ENCODE data around the gene LAMB4. TPM values are rescaled to one million over a fixed set of nuclear protein-coding genes. Genes with fewer than 3 reads are reported as not detected.

LAMB4 gene
- total RNA-seq, 4 donors from 2014 or later = 0.15 to 8.1 (median 1.7) TPM

GRCh38 chr7:108143658-108144420, 13.7 kb upstream of the LAMB4 start:
- Histone ChIP-seq H3K4me3 (replicated peaks in 1 of 3) (no peak overlapping the region), H3K9me3 (no peaks in the 10 kb centered on the region), H3K36me3 (no peaks in the 10 kb centered on the region), H3K27ac (no peak overlapping the region), H3K4me1 (no peaks in the 10 kb centered on the region), H3K27me3 (no peaks in the 10 kb centered on the region)
- intact Hi-C loops (cut with DNase I) = loop anchor here (10.0 kb wide), 2 partner anchors 159 to 269 kb away; no protein-coding TSS in a partner anchor
- DNase-seq = no peak
- 92 to 93% methylated on average over 6 of the region's 6 CpGs for WGBS, 2 donors
- TF ChIP-seq CTCF (IDR thresholded peaks at IDR 0.05) (no peak), POLR2A (IDR thresholded peaks at IDR 0.05) (no peak)

- H3K9me3 ChIP-seq = no peaks in the 10 kb centered on the region
- WGBS, 2 donors = 85 to 86% methylated on average over 6 of the region's 6 CpGs
- no peak overlapping the region for H3K27ac ChIP-seq
- no peaks in the 10 kb centered on the region for H3K36me3 ChIP-seq
- no peaks in the 10 kb centered on the region for H3K27me3 ChIP-seq
- TF ChIP-seq POLR2A (IDR thresholded peaks at IDR 0.05) = no peak
- TF ChIP-seq CTCF (IDR thresholded peaks at IDR 0.05) = no peak
- intact Hi-C loops (cut with DNase I) = loop anchor here (10.0 kb wide), 2 partner anchors 158 to 268 kb away; no protein-coding TSS in a partner anchor
- H3K4me3 ChIP-seq (replicated peaks in 1 of 3) = no peak overlapping the region
- H3K4me1 ChIP-seq = no peaks in the 10 kb centered on the region
- DNase-seq = no peak
Measured at GRCh38 chr7:108142675-108143259, 12.6 kb upstream of the LAMB4 start.

- Histone ChIP-seq H3K4me1 (no peaks in the 10 kb centered on the region), H3K27me3 (no peaks in the 10 kb centered on the region), H3K9me3 (no peaks in the 10 kb centered on the region), H3K4me3 (replicated peaks in 1 of 3) (no peak overlapping the region), H3K27ac (no peak overlapping the region), H3K36me3 (no peaks in the 10 kb centered on the region)
- TF ChIP-seq POLR2A (IDR thresholded peaks at IDR 0.05) (no peak), CTCF (IDR thresholded peaks at IDR 0.05) (no peak)
- no peak for DNase-seq
- intact Hi-C loops (cut with DNase I) = loop anchor here (10.0 kb wide), 2 partner anchors 157 to 267 kb away; no protein-coding TSS in a partner anchor
- WGBS, 2 donors = 94 to 97% methylated on average over 4 of the region's 4 CpGs
Measured at GRCh38 chr7:108142180-108142579, 12.0 kb upstream of the LAMB4 start.

- no peaks in the 10 kb centered on the region for H3K4me1 ChIP-seq
- DNase-seq = no peak
- H3K9me3 ChIP-seq = no peaks in the 10 kb centered on the region
- no peaks in the 10 kb centered on the region for H3K36me3 ChIP-seq
- no peak for TF ChIP-seq CTCF (IDR thresholded peaks at IDR 0.05)
- TF ChIP-seq POLR2A (IDR thresholded peaks at IDR 0.05) = no peak
- H3K27me3 ChIP-seq = no peaks in the 10 kb centered on the region
- H3K27ac ChIP-seq = no peak overlapping the region
- intact Hi-C loops (cut with DNase I) = loop anchor here (10.0 kb wide), 2 partner anchors 156 to 266 kb away; no protein-coding TSS in a partner anchor
- no peak overlapping the region for H3K4me3 ChIP-seq (replicated peaks in 1 of 3)
Measured at GRCh38 chr7:108140671-108141070, 10.5 kb upstream of the LAMB4 start.

GRCh38 chr7:108138911-108139310, 8.8 kb upstream of the LAMB4 start:
- no peaks in the 10 kb centered on the region for H3K9me3 ChIP-seq
- H3K36me3 ChIP-seq = no peaks in the 10 kb centered on the region
- DNase-seq = peak in 1 of 2 donors; percentile 17
- H3K27me3 ChIP-seq = no peaks in the 10 kb centered on the region
- H3K4me1 ChIP-seq = no peaks in the 10 kb centered on the region
- intact Hi-C loops (cut with DNase I) = no loop called here
- no peak overlapping the region for H3K4me3 ChIP-seq (replicated peaks in 1 of 3)
- no peak overlapping the region for H3K27ac ChIP-seq
- TF ChIP-seq CTCF (IDR thresholded peaks at IDR 0.05) (no peak), POLR2A (IDR thresholded peaks at IDR 0.05) (no peak)
